COLO829 (cell line): ENCODE data around the gene TRIP4.
"Not testable (repeated sequence)": the region's sequence is repeated elsewhere in the genome, so short reads cannot be mapped to it uniquely, and the experiment has no call there.

Source experiments
- DNase-seq: peaks from one replicate; pipeline ENCODE4 v3.0.0; 2012; ENCODE audit warnings: low spot score

The TRIP4 gene

DNA sequence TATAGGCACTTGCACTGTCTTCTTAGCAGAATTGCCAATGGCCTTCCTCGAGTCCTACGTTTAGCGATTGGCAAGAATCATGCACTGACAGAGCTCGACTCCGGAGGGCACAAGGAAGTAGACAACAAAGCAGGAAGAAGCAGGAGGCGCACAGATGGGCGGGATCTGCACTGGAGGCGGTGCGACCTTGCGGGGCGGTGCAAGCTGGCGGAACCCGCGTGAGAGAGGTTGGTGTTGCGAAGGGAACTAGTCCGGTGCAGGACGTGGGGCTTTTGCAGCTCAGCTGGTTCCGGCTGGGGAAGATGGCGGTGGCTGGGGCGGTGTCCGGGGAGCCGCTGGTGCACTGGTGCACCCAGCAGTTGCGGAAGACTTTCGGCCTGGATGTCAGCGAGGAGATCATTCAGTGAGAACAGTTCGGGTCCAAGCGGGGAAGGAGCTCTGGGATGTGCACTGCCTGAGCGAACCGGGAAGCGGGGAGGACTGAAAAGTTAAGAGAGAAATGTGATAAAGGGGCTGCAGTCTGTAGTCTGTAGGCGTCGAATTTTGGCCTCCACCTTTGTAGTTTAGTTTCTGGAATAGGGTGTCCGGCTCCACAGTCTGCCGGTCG is at the start of gene TRIP4:
Gene TRIP4, plus strand, starts transcription at position 275 of the 607 bp plus-strand sequence. Its CDS starts 28 bp downstream, at position 303.
- peak; percentile 91 for DNase-seq

GRCh38 chr15:64340355-64340754 is 47.3 kb upstream of the TRIP4 start:
- no peak for DNase-seq

- DNase-seq: no peak
These were observed 45.7 kb upstream of the TRIP4 start for GRCh38 chr15:64341961-64342360.

- no peak for DNase-seq
These were observed 44.4 kb upstream of the TRIP4 start for GRCh38 chr15:64343222-64343621.

GRCh38 chr15:64343841-64344240 is 43.8 kb upstream of the TRIP4 start:
- DNase-seq: no peak

DNA sequence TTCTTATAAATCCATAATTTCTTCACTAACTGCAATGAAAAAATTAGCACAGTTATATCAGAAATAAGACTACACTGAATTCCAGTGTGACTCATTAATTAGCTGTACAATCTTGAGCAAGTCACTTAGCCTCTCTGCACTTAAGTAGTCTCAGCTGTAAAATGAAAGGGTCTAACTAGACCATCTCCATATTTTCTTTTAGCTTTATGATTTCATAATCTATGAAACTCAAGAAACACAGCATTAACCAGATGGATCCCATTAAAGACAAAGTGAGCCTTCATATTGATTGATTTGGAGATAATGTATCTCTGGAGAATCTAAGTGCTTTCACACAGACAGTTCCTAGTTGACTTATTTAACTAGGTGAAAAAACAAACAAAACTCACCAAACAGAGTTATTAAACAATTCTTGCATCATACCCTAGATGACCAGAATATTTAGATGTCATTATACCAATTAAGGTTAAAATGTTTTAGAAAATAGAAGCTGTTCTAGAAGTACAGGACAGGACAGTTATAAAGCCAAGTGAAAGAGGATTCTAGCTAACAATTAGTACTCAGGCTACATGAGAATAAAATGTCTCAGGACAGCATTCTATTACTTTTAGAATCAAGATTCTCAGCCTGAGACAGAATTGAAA is 42.9 kb upstream of the TRIP4 start:
- no peak for DNase-seq

DNA sequence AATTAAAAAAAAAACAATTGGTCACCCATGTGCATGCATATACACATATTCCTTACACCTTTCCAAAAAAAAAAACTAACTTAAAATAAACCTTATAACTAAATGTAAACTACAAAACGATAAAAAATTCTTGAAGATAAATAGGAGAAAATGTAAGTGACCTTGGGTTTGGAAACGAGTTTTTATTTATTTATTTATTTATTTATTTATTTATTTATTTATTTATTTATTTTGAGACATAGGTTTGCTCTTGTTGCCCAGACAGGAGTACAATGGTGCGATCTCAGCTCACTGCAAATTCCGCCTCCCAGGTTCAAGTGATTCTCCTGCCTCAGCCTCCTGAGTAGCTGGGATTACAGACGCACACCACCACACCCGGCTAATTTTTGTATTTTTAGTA is 41.4 kb upstream of the TRIP4 start:
- DNase-seq: not testable (repeated sequence)

- DNase-seq: no peak
These were observed 39.2 kb upstream of the TRIP4 start for GRCh38 chr15:64348455-64348854.

- DNase-seq: no peak
These were observed 38.3 kb upstream of the TRIP4 start for GRCh38 chr15:64349375-64349774.

- DNase-seq: no peak
These were observed 36.4 kb upstream of the TRIP4 start for GRCh38 chr15:64351265-64351664.

GRCh38 chr15:64354688-64355344 is 32.8 kb upstream of the TRIP4 start:
- DNase-seq: no peak

- no peak for DNase-seq
These were observed 32.2 kb upstream of the TRIP4 start for GRCh38 chr15:64355348-64355943.

DNA sequence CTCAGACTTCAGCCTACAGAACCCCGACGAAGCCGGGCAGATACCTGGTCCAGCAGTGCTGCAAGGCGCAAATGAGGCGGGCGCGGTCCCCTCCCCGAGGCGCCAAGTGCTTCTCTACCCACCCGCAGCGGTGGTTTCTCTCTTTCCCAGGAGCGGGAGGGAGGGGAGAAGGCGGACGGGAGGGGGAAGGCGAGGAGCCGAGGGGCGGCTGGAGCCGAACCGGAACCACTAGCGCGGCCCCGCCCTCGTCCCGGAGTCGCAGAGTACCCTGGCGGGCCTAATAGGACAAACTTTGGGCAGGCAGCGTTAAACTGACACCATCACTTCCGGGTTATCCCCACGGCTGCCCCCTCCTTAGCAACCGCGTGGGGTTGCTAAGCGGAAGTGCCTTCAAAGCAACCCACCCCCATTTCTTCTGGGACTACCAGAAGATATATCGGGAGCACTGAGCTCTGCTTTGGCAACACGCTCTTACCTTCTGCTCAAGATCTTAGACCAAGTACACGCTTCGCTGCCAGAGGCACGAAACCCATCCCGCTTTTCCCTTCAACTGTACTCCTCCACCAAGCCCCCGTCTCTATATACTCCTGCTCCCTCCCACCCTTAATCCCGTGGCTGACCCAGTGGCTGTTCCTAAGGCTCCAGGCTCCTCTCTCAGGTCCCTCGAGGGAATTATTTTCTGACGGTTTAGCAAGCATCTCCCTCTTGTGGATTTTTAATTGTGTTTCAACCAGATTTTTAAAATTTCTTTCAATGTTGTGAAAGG is 31.5 kb upstream of the TRIP4 start, which contains the start of gene CSNK1G1:
Gene CSNK1G1, minus strand, starts transcription at position 230 of the 766 bp plus-strand sequence. CDS start 55,674 bp downstream, outside the sequence.
- DNase-seq: peak; percentile 69

DNA sequence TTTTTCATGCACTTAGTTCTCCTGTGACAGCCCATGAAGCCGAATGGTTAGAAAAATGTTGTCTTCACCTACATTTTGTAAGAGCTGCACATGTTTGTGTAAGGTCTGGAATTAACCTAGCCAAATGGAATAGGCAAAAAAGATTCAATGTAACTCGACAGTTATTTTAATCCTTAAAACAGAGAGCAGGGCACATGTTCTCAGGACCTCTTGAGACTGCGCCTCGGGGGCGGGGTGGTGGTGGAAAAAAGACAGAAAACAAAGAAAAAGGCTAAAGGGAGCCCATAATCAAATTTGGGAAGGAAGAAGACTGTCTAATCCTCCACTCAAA is 31.0 kb upstream of the TRIP4 start:
- DNase-seq: no peak

- no peak for DNase-seq
These were observed 26.4 kb upstream of the TRIP4 start for GRCh38 chr15:64361259-64361658.

GRCh38 chr15:64369078-64369607 is 18.5 kb upstream of the TRIP4 start:
- DNase-seq: no peak

DNA sequence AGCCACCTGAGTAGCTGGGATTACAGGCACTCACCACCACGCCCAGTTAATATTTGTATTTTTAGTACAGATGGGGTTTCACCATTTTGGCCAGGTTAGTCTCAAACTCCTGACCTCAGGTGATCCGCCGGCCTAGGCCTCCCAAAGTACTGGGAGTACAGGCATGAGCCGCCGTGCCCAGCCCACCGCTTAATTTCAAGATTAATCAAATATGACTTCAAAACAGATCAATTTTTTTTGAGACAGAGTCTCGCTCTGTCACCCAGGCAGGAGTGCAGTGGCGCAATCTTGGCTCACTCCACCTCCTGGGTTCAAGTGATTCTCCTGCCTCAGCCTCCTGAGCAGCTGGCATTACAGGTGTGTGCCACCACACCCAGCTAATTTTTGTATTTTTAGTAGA is 16.3 kb upstream of the TRIP4 start:
- DNase-seq: not testable (repeated sequence)

- DNase-seq: no peak
These were observed 14.3 kb upstream of the TRIP4 start for GRCh38 chr15:64373360-64373759.

GRCh38 chr15:64379216-64379960 is 8.2 kb upstream of the TRIP4 start:
- DNase-seq: no peak

- not testable (repeated sequence) for DNase-seq
These were observed 7.3 kb upstream of the TRIP4 start for GRCh38 chr15:64380130-64380870.
